GM12873 (cell line): Measurements from ENCODE around the gene MDH2.

Experiments
- CTCF ChIP-seq: IDR thresholded peaks from 2 replicates; pipeline ENCODE4 v1.5.1; 2012; ENCODE audit warnings: low read depth, mild to moderate bottlenecking, moderate library complexity, low read length, control low read depth; ENCODE audit not compliant: insufficient read depth; ENCODE audit errors: missing control alignments

The MDH2 gene

GRCh38 chr7:76047811-76048667 lies at the start of gene MDH2, which contains the start of gene STYXL1:
Gene MDH2, plus strand, starts transcription at chr7:76048106. Its CDS starts 55 bp downstream, at chr7:76048161.
Gene STYXL1, minus strand, starts transcription at chr7:76048000. Its CDS starts 17,477 bp downstream, at chr7:76030523.
- TF ChIP-seq CTCF = no peak

GRCh38 chr7:76000566-76000965 lies 47.3 kb upstream of the MDH2 start:
- TF ChIP-seq CTCF = no peak

GRCh38 chr7:76002139-76002538 lies 45.8 kb upstream of the MDH2 start:
- no peak for TF ChIP-seq CTCF

- no peak for TF ChIP-seq CTCF
Observed at GRCh38 chr7:76002822-76003221, 45.1 kb upstream of the MDH2 start.

- no peak for TF ChIP-seq CTCF
Observed at GRCh38 chr7:76003351-76003750, 44.6 kb upstream of the MDH2 start.

DNA sequence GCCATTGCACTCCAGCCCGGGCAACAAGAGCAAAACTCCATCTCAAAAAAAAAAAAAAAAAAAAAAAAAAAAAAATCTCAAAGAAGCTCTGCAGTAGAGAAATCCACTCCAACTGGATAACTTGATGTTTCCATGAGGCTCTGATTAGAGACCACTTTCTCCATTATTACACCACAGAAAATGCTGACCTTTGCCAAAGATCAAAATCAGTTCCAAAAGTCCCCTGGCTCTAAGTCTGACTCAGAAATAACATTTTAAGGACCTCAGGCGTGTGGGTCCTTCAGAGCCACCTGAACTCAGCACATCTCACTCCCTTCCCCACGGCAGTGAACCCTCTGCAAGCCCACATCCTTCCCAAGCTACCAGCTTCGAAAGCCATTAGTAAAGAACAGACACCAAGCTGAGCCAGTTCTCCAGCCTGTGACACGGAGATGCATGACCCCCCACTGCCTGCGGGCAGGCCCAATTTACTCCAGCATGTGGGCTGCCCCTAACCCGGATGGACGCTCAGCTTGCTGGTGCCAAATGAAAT lies 39.7 kb upstream of the MDH2 start:
- no peak for TF ChIP-seq CTCF
